NOMO-1 treated with DMSO at 0.1 percent for 48 hours (cell line): ENCODE measurements around the gene ARHGAP11B.
A peak's percentile ranks its signal among the peaks of the same experiment; 100 is the strongest.
"Not testable (repeated sequence)": the region's sequence is repeated elsewhere in the genome, so short reads cannot be mapped to it uniquely, and the experiment has no call there.

Experiments used
- DNase-seq: peaks from one replicate; lab custom pipeline; 2025; ENCODE audit not compliant: unreplicated experiment; lab: John Stamatoyannopoulos, UW

Gene ARHGAP11B

DNA sequence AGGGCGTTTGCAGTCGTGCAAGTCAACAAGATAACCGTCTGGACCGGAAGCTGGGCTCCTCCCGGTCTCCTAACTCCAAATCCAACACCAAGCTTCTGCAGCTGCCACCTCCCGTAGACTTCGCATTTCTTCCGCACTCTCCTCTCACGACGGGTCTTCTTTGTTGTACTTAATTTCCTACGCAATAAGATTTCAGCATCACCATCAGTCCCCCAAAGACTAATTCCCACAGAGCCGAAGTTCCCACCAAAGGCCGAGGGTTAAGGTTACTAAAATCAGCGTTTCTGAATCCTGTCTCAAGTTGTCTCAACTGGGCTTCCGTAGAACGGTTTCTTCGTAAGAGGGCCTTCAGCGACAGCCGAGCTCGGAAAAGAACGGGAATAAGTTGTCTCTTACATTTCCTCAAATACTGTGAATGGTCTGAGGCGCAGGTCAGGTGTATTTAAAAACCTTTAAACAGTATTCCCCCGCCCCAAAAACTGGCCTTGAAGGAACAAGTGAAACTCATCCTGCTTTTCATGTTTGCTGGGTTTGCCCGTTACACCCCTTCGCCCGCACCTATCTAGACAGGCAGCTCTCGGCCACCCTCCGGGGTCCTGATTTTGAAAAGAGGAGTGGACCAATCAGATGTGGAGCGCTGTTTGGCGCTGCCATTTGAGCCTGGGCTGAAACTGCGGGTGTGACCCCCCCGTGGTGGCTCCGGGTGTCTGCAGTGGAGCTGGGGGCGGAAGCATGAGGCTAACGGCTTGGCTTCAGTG is at the start of gene ARHGAP11B:
Gene ARHGAP11B (plus strand): TSS at position 693 of the 758 bp plus-strand sequence.
- DNase-seq: not testable (repeated sequence)

DNA sequence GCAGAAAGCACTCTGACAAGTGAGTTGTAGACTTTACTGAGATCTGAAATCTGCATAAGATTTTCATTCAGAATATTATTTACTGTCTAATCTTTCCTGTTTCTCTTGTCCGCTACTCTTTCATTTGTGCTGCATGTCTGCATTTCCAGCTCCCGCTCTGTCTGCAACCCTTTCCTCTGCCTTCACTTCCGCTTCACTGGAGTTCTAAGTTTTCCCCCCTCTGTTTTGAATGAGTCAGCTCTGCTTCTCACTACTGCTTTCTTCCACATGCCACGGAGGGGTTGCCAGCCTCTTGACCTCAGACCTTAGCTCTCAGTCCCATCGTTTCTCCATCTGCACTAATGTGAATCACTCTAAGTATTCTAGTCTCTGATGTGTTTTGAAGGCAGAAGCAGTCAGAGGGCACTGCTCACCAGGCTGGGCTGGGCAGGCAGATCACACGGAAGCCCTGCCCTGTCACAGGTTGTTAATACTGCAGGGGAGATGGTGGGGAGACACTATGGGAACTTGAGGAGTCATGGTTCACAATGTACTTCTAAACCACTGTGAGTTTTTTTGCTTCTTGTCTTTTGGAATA is 46.4 kb upstream of the ARHGAP11B start:
- DNase-seq: not testable (repeated sequence)

DNA sequence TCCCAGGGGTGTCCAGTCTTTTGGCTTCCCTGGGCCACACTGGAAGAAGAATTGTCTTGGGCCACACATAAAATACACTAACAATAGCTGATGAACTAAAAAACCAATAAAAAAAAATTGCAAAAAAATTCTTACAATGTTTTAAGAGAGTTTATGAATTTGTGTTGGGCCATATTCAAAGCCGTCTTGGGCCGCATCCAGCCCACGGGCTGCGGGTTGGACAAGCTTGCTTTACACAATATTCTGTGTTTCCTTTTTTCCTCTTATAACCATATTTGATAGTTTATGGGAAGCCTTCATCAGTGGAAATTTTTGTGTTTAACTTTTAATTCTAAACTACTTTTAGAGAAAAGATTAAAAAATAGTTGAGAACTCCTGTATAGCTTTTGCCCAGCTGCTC is 45.2 kb upstream of the ARHGAP11B start:
- not testable (repeated sequence) for DNase-seq

DNA sequence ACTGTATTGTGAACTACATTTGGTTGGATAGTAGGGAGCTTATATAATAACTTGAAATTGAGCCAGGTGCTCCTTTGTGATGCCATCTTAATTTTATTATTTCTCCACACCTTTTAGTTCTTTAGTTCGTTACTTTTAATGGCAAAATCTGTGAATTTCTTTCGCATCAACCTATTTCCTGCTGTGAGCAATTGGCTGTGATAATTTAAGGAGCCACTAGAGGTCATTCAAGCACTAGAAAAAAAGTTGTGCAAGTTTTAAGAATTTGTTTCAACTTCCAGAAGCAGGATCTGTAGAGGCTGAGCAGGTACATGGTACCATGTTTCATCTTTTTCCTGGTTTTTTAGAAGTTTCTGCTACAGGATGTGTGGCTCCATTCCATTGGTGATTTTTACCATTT is 27.0 kb upstream of the ARHGAP11B start:
- DNase-seq: not testable (repeated sequence)

DNA sequence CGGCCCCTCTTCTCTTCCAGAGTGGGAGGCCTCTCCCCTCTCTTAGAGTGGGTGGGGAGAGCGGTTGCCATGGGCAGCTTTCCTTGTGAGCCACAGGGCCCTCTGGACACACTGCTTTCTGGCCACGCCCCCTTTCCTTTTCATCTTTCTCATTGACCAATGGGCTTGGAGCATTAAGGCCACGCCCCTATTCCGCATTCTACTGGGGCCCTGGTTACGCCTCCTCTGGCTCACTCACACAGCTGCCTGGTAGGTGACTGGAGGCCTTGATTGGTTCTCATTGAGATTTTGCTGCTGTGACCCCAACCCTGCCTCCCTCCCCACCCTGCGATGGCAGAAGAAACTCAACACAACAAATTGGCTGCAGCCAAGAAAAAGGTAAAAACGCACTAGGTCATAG is 22.1 kb upstream of the ARHGAP11B start, which contains the start of gene GOLGA8H:
Gene GOLGA8H (plus strand): TSS at position 233 of the 400 bp plus-strand sequence. CDS start 98 bp downstream, at position 331.
- DNase-seq: not testable (repeated sequence)

DNA sequence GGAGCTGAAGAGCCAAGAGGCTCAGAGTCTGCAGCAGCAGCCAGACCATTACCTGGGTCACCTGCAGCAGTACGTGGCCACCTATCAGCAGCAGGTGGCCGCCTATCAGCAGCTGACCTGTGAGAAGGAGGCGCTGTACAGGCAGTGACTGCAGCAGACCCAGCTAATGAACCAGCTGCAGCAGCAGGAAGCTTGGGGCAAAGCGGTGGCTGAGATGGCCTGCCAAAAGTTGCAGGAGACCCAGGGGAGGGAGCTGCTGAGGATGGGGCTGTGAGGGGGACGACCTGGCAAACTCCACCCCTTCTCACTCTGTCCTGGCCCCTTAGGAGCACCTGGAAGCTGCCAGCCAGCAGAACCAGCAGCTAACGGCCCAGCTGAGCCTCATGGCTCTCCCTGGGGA is 13.7 kb upstream of the ARHGAP11B start:
- not testable (repeated sequence) for DNase-seq

DNA sequence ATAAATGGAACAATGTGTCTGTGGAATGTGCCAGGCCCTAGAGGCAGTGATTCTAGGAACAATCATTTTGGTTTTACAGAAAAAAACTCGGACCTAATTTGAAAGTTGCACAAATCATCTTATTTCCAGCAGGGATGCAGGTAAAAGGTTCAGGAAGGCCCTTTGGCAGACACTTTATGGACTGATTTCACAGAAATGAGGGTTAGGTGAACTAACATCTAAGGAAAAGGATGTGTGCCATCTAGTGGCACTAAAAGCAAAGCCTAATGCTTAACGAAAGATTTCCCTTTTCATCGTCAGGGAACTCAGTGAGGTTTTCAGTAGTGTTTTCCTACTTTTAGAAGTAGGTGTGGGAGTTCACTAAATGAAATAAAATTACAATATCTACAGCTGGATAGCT is 4.6 kb upstream of the ARHGAP11B start:
- not testable (repeated sequence) for DNase-seq

DNA sequence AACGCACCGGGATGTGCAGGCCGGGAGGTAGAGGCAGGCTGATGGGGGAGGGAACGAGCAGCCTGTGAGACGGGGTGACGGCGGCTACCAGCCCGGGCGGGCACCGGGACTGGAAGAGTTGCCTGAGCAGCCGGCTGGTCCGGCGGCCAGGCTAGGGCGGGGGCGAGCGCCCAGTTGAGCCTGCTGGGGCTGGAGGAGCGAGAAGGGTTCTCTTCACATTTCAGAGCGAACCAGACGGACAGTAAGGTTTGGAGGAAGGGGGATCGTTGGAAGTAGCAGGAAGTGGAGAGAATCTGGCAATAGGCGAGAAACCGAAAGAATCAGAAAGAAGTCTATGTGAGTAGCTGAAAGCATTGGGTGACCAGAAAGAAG is 252 bp downstream of the ARHGAP11B start:
- not testable (repeated sequence) for DNase-seq

DNA sequence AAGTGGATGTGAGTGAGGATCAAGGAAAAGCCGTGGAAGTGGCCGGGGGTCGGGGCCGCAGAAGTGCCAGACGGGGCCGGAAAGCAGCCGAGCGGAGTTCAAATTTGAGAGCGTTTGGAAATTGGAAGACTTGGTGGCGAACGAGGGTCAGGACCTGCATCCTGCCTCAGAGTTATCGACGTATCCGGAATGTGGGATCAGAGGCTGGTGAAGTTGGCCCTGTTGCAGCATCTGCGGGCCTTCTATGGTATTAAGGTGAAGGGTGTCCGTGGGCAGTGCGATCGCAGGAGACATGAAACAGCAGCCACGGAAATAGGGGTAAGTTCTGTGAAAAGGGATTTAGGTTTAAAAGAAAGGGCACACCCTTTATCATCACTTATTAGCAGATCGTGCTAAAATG is 704 bp downstream of the ARHGAP11B start:
- not testable (repeated sequence) for DNase-seq

DNA sequence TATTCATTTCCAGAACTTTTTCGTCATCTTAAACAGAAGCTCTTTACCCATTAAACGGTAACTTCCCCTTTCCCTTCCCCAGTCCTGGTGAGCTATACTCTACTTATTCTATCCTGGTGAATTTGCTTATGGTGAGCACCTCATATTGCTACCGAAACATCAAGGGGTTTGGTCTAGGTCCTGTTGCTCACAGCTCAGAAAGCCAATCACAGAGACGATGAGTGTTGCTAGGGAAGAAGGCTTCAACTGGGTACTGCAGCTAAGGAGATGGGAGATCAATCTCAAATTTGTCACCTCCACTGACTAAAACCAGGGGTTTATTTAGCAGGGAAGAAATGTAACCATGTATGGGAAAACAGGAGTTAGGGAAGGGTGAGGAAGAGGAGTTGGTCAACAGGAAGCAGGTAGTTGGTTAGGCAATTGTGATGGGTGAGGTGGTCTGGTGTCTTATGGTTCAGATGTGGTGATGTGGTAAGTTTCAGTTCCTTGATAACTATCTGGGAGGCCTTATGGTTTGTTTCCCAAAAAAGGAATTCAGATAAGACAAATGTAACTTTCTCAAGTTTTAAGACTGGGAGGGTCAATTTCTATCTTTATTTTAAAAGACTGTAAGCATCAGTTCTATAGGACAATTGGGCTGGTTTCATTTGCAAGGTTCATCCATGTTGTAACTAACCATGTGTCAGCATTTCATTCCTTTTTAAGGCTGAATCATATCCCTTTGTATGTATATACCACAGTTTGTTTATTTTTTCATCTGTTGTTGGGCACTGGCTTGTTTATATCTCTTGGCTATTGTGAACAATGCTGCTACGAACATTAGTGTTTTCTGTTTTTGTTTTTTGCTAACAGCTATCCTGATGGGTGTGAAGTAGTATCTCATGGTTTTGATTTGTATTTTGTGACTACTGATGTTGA is 24.3 kb downstream of the ARHGAP11B start:
- peak; percentile 71 for DNase-seq

DNA sequence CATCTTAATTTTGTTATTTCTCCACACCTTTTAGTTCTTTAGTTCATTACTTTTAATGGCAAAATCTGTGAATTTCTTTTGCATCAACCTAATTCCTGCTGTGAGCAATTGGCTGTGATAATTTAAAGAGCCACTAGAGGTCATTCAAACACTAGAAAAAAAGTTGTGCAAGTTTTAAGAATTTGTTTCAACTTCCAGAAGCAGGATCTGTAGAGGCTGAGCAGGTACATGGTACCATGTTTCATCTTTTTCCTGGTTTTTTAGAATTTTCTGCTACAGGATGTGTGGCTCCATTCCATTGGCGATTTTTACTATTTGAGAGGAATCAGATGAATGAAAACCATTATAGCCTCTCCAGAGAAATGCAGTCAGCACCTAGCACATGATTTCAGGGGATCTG is 35.2 kb downstream of the ARHGAP11B start:
- DNase-seq: peak; percentile 9

DNA sequence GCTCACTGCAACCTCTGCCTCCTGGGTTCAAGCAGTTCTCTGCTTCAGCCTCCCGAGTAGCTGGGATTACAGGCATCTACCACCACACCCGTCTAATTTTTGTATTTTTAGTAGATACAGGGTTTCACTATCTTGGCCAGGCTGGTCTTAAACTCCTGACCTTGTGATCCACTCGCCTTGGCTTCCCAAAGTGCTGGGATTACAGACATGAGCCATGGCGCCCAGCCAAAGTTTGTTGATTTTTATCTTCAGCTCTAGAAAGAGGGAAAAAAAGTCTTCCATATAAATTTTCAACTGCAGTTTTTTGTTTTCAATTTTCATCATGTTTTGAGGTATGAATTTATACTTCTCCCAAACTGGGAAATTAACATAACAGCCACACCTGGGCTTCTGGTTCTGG is 43.7 kb downstream of the ARHGAP11B start:
- DNase-seq: not testable (repeated sequence)

DNA sequence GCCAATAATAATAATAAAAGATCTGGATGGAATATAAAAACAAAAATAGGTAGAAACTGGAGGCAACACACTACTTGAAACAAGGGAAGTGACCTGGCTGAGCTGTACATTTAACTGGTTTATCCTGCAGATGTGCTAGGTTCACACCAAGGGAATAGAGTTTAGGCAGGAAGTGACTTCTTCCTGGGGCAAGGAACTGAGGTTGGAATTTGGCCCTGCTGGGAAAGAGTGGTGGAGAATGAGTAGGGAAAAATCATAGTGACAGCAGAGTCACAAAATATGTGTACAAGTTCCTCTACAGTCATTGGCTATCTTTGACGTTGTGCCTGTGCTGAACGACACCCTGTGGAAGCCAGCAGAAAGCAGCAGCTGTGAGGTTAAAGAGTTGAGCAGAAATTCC is 44.1 kb downstream of the ARHGAP11B start:
- no peak for DNase-seq

DNA sequence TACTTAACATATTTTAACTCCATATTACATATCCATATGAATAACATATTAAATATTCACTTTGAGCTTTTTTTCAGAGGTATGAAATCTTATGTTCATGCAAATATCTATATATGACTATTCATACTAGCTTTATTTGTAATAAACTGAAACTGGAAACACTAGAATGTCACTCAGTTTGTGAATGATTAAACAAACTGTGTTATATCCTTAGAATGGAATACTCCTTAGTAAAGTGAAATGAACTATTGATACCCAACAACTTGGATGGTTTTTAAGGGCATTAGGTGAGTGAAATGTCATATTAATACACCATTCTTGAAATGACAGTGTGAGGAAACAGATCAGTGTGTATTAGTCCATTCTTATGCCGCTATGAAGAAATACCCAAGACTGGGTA is 45.4 kb downstream of the ARHGAP11B start:
- no peak for DNase-seq

DNA sequence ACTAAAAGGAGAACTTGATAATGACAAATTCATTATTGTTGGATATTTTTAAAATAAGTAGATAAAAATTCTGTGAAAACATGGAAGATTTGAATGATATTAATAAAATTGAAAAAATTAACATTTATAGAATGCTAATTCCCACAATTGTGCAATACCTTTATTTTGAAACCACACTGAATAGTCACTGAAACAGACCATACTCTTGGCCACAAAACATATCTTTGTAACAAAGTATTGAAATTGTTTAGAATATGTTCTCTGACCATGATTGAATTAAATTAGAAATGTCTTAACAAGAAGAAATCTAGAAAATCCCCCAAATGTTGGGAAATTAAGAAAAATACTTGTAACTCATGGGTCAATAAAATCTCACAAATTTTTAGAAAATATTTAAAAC is 49.2 kb downstream of the ARHGAP11B start:
- DNase-seq: no peak

DNA sequence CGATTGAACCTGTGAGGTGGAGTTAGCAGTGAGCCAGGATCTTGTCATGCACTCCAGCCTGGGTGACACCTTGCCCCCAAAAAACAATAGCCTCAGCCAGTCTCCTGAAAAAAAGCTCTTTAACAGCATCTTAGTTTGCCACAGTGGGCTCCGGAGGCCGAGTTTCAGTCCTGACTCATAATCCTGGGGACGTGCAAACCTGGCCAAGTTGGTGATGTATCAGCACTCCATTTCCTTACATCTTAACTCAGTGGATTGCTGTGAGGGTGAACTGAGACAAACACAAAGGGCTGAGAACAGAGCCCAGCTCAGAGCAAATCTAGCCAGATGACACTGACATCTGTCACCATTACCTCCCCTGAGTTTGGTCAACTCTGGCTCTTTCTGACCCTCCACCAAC is 50.0 kb downstream of the ARHGAP11B start:
- DNase-seq: not testable (repeated sequence)

DNA sequence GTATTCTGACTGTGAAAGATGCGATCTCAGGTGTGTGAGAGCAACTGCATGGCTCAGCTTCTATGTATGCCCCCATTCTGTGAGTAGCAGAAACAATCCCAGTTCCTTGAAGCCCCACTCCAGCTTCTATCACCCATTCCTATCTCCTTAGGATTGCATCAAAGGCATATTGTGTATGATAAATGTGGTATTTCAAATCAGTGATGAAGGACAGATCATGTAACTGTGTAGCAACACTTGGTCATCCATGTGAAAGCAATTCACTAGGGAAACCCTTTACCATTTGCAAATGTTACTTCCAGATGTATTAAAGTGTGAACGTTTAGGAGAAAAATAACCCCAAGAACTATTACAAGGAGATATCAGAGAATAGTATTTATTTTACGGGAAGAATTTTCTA is 55.1 kb downstream of the ARHGAP11B start:
- not testable (repeated sequence) for DNase-seq

DNA sequence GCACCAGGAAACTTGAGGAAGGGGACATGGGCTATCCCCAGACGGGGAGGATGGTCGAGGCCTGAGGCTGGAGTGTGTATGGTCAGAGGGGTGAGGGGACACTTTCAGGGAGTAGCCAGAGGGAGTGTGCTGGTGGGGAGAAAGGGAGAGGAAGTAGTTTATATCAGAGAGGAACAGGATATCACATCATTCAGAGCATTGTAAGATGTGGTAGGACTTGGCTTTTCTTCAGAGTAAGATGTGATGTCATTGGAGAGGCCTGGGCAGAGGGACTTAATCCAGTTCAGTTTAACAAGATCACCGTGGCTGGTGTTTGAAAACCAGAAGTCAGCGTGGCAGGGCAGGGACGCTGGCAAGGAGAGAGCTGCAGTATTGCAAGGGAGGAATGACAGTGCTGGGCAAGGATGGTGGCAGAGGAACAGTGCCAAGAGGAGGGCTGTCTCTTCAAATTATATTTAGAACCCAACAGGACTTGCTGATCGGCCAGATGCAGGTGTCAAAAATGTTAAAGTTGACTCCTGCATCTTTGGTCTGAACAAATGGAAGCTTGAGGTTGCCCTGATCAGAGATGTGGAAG is 59.9 kb downstream of the ARHGAP11B start:
- not testable (repeated sequence) for DNase-seq

DNA sequence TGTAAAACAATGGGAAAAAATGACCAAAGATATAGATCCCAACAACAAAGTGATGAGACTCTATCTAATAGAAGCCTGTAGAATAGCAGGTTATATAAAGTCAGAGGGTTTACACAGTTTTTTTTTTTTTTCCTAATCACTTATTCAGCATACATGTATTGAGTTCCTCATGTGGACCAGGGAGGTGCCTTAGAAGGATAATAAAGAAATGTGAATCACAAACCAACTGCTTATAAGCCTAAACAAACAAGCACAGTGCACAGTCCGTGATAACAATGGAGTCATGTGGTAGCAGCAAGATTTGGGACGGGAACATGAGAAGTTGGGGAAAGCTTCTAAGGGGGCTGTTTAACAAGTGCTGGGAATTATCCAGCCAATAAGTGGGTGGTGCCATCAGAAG is 60.7 kb downstream of the ARHGAP11B start:
- DNase-seq: not testable (repeated sequence)
